NOMO-1 treated with dmso at 0.1 percent for 144 hours (cell line): ENCODE measurements around the gene CHRNA4.

Source experiments
- DNase-seq: peaks from one replicate; lab custom pipeline; 2025; ENCODE audit not compliant: unreplicated experiment; lab: John Stamatoyannopoulos, UW

The CHRNA4 gene

DNA sequence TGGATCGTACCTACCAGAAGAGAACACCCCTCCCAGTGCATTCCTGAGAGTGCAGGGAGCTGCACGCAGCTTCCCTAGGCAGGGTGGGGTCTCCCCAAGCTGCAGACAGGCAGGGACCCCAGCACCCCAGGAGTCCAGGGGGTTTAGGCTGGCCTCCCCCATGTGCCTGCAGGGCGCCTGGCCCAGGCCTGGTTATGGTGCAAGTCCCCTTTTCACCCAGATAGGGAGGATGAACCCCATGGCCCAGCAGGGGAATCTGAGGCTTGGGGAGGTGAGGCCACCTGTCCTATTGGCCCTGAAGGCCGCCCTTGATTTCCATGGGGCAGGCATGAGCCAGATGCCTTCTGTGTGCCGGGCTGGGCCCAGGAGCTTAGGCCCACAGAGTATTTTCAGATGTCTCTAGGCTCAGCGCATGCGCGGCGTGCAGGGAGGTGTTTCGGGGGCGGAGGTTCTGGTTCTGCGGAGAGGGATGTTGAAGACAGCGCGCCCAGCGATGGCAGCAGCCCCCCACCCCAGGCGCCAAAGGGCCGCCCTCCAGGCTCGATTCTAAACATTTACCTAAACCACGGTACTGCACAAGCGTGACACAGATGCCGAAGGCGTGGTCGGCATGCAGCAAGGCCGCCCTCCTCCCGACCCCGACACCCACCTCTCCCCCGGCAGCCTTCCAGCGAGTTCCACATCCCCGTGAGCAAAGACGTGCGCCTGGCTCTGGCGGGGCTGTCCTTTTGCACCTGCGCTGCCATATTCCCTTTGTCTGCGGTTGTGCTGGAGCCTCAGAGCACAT is 38.8 kb downstream of the CHRNA4 start:
- DNase-seq, result no peak

DNA sequence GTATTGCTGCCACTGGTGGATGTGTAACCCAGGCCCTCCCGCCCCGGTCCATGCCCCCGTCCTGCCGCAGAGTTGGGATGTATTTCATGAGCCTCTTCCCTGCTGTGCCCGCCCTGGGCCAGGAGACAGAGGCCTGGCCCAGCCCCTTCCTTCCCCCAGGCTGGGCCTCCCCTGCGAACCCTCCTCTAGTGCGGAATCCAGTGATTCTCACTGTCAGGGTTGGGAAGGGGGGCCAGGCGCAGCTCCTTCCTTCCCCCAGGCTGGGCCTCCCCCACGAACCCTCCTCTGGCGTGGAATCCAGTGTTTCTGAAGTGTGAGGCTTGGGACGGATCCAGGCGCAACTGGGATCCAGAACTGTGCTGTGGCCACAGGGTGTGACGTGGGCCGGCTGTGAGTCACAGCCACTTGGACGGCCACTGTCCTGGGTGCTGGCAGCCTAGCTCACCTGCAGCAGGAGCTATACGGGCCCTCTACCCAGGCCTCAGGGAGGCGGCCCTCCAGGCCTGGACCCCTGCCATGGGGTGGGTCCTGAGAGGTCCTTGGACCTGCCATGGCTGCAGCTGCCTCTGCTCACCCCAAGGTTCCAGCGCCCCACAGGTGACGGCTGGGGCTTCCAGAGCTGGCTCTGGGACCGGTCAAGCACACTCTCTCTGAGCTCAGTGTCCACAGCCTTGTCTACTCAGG is 39.9 kb downstream of the CHRNA4 start:
- DNase-seq, result no peak

DNA sequence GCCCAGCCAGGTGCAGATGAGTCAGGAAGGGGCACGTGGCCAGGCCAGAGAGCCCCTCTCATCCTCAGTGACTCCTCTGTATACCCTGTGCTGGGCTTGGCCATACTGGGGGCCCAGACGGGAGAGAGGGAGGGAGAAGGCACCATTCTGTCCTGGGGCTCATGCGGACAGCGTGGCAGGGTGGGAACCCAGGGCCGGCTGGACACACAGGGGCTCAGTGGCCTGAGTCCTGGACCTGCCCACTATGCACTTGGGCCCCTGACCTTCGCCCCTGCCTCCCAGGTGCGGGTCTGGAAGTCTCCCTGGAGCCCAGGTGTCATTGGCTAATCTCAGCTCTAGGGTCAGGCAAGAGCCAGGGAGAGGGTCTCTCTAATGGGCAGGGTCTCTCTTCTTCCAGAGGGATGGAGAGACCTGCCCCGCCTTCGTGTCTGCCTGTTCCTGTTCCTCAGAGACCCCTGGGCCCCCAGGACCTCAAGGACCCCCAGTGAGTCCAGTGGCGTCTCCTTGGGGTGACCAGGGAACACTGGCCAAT is 40.5 kb downstream of the CHRNA4 start:
- no peak for DNase-seq

DNA sequence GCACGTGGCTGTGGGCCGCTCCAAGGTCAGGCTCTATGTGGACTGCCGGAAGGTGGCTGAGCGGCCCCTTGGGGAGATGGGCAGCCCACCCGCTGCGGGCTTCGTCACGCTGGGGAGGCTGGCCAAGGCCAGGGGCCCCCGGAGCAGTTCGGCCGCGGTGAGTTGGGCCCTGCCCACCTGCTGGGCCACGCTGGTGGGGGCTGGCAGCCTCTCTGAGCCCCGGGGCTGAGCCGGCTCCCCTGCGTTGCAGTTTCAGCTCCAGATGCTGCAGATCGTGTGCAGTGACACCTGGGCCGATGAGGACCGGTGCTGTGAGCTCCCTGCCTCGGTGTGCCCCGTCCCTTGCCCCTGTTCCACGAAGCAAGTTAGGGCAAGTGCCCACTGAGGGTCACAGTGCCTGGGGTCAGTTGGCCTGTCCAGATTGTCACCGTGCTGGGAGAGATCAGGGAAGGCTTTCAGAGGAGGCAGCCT is 41.1 kb downstream of the CHRNA4 start:
- DNase-seq, result no peak

DNA sequence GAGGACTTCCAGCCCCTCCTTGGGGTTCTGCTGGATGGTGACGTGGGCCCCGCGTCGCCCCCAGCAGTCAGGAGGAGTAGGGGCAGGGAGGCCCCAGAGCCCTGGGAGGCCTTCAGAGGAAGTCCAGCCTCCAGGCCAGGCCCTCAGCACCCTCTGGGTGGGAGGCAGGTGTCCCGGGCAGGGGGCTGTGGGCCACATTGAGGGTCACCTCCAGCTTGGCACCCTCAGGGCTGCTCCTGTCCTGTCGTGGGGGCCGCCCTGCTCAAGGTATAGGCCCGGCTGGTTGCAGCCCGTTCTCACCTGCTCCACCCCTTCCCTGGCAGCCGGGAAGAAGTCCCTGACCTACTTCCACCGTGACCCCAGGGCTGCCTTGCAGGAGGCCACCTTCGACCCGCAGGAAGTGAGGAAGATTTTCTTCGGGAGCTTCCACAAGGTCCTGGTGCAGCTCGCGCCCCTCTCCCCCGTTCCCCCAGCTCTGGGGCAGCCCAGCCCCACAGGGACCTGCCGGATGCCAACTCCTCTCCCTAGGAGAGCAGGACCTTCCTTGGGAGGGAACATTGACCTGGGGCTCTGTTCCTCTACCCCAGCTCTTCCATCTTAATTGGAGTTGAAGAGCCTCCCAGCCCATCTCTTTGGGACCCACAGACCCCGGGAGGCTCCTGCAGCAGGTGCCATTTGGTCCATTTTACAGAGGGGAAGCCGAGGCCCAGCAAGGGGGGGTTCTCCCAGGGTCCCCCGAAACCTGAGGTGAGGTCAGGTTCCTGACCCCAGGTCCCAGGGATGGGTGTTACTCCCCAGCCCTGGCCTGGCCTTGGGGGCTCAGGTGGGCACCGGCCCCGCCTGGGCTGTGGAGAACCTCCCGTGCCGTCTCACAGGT is 41.7 kb downstream of the CHRNA4 start:
- DNase-seq, result no peak

DNA sequence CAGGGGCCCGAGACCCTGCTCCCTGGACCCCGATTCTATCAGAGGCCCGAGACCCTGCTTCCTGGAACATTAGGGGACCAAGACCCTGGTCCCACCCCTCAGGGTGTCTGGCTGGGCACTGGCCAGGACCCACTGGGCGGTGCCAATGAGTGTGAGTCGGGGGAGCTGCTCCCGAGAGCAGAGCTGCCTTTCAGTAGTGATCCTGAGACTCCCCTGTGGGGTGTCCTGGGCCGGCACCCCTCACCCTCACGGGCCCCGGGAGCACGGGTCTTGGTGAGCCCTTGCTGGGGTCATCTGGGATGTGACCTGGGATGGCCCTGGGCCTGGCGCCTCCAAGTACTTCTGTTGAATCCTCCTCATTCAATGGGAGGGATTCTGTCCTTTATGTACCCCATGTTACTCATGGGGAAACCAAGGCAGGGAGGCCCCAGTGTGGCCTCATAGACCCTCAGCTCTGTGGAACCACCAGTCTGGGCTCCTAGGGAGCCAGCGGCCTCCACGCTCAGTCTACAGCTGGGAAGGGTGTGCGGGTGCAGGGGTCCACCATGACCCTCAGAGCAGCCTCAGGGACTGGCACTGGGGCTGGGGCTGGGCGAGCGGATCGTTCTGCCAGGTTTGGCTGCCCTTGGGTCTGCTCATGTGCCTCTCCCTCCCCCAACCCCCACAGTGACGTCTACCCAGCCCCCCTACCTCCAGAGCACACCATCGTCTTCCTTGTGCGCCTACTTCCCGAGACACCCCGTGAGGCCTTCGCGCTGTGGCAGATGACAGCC is 42.6 kb downstream of the CHRNA4 start:
- no peak for DNase-seq

DNA sequence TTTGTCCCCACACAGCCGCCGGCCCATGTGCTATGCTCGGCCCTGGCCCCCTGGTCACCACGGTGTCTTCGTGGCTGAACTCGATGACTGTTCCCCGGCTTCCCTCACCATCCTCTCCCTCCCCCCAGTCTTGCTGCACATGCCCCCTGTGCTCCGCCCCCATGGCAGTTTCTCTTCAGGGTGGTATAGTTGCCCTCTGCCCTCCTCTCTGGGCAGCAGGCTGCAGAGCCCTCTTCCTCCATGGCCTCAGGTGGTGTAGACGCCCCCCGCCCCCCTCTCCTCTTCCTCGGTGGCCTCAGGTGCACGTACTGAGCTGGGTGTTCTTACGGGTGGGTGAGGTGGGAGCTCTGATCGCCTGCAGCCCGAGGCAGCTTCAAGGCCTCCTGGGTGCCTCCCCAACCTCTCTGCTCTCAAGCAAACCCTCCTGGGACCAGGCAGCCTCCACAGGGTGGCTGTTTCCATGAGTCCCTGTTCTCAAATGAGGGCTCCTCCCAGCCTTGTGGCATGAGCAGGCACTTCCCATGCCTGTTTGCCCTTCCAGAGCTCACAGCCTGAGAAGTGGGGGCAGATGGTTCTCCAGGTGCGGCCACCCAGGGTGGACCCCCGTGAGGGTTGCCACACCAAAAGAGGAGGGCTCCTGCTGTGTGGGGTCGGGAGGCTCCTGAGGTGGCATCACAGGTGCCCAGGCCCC is 43.4 kb downstream of the CHRNA4 start:
- DNase-seq, result no peak

DNA sequence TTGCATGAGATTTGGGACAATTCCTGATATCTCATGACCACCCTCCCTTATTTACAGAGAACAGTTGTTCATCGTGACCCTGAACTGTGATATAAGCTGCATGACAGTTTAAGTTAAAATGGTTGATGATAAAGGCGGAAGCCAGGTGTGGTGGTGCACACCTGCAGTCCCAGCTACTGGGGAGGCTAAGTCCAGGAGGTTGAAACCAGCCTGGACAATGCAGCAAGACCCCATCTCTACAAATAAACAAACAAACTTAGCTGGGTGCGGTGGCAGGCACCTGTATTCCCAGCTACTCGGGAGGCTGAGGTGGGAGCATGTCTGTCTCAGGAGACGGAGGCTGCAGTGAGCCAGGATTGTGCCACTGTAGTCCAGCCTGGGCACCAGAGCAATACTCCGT is 44.1 kb downstream of the CHRNA4 start:
- DNase-seq, result no peak

DNA sequence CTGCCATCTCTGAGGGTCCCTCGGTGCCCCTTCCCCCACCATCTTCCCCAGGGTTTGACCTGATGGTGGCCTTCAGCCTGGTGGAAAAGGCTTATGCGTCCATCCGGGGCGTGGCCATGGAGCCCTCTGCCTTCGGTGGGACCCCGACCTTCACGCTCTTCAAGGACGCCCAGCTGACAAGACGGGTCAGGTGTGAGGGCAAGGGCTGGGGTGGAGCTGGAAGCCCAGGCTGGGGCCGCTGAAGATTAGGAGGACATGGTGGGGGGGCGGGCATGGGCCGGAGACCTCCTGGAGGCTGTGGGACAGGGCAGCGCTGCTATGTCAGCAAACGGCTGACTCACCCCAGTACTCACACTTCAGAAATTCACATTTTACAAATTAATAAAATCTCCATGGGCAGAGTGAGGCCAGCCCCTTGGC is 44.6 kb downstream of the CHRNA4 start:
- no peak for DNase-seq

DNA sequence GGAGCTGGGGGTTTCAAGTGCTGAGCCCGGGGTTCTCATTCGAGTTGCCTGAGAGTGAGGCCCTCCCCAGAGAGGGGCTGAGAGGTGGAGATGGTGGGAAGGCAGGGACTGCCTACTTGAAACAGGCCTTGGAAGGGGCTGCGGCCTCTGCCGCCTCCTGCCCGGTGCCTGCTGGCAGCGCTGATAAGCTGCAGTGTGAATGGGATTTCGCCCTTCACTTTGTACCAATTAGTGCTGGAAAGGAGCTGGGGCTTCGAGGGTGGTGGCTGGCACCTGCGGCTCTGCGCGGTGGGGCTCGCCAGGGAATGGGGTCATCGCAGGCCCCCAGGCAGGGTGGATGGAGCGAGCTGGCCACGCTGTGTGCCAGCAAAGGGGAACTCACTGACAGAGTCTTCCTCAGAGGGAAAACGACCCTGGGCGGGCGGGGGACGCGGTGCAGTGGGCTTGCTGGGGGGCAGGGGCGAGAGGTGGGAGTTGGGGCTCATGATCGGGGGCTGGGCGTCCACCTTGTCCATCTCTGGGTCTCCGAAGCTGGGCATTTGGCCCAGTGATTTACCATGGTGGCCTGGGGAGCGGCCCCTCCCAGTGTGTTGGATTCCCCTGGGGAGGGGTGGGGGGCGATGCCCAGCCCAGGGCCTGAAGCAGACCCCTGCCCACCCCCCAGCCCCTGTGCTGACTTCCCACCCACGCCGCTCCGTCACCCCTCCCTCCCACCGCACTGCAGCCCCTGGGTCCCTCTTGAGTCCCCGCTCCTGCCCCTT is 45.2 kb downstream of the CHRNA4 start:
- no peak for DNase-seq

DNA sequence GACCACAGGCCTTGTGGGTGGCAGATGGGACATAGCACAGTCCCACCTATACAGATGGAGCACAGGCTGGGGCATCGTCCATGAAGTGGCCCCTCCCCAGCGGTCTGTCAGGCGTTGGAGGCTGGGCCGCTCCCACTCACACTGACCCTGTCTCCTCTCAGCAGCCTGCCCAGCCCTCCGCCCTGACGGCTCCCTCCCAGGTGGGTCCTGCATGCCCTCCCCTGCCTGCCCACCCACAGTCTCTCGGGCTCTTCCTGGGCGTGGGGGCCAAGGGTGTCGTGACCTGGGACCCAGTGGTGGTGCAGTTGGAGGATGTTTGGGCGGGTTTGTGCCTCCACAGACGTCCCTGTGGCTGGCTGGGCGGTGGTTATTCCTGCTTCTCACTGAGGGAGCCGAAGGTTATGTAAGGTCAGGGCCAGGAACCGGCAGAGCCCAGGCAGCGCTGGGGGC is 45.9 kb downstream of the CHRNA4 start:
- no peak for DNase-seq

DNA sequence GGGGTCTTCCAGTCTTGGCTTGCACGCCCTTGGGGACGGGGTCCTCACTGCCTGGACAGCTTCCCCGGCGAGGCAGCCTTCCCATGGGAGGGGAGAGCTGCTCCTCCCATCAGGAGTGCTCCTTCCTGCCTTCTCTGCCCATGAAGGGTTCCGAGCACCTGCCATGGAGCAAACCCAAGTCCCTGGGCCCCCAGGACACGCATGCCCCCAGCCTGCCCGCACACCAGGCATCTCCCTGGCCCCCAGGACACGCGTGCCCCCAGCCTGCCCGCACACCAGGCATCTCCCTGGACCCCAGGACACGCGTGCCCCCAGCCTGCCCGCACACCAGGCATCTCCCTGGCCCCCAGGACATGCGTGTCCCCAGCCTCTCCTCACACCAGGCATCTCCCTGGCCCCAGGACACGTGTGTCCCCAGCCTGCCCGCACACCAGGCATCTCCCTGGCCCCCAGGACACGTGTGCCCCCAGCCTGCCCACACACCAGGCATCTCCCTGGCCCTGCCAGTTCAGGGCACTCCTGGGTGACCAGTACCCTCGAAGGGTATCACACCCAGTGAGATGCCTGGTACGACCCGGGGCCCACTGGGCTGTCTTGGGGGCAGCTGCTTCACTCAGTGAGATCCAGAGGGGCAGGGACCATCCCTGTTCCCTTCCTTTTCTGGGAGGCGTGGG is 46.4 kb downstream of the CHRNA4 start:
- no peak for DNase-seq

DNA sequence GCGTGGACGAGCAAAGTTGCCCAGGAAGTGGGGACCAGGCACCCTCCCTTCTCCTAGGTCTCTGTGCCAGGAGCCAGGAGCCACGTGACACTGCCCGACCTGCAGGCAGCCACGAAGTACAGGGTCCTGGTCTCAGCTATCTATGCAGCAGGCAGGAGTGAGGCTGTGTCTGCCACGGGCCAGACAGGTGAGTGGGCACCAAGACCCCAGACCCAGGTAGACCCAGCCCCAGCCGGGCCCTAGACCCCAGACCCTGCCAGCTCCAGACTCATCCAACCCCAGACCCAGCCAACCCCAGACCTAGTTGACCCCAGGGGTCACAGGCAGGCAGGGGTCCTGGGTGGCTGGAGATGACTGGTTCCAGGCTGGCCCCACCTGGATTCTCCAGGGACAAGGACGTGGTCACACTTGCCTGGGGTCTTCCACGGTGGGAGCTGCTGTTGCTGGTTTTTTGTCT is 47.1 kb downstream of the CHRNA4 start:
- DNase-seq, result no peak

DNA sequence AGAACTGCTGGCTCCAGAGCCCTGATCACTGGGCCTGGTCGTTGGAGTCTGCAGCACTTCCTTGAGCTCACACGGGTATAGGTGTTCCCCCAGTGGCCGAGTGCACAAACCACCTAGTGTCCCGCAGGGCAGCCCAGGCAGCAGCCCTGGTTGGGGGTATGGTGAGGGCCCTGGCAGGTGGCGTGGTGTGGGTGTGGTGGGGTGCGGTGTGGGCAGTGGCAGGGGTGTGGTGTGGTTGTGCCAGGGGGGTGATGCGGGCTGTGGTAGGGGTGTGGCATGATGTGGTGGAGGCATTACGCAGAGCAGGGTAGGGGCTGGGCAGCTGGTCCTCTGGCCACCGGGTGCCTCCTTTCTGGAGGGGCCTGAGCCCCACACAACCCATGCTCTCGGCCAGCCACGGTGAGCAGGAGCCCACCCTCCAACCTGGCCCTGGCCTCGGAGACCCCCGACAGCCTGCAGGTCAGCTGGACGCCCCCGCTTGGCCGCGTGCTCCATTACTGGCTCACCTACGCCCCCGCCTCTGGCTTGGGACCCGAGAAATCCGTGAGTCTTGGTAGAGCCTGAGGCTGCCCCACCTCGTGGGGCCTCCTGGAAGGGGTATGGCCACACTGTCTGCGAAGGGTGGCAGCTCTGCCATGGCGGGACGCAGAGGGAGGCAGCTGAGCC is 47.7 kb downstream of the CHRNA4 start:
- DNase-seq, result no peak

DNA sequence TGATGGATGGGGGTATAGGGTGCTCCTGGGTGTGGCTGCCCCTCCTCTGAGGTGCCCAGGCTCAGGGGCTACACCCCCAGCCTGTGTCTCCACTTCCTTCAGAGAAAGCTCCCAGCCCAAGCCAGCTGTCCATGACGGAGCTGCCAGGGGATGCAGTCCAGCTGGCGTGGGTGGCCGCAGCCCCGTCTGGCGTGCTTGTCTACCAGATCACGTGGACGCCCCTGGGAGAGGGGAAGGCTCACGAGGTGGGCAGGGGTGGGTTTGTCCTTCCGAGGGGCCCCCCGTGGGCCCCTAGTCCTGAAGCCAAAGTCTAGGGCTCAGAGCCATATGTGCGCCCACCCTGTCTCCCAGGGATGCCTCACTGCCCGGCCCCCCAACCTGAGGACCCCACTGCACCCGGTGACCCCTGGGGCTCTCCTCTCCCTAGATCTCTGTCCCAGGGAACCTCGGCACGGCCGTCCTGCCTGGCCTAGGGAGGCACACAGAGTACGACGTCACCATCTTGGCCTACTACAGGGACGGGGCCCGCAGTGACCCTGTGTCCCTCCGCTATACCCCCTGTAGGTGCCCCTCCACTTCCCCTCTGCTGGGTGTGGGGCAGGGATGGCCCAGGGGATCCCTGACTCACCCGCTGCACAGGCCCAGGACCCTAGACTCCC is 48.3 kb downstream of the CHRNA4 start:
- DNase-seq, result no peak

DNA sequence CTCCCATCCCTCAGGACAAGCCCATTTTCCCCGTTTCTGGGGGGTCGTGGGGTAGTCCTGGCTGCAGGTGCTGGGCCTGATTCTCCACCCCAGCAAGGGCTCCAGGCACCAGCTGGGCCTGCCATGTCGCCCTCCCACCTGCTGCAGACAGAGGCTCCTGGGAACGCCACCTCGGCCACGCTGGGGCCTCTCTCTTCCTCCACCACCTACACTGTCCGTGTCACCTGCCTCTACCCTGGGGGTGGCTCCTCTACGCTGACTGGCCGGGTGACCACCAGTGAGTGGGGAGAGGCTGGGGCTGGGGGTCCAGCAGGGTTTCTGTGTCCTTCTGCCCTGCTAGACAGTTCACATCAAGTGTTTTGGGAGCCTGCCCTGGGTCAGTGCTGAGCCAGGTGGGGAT is 48.9 kb downstream of the CHRNA4 start:
- DNase-seq, result no peak

DNA sequence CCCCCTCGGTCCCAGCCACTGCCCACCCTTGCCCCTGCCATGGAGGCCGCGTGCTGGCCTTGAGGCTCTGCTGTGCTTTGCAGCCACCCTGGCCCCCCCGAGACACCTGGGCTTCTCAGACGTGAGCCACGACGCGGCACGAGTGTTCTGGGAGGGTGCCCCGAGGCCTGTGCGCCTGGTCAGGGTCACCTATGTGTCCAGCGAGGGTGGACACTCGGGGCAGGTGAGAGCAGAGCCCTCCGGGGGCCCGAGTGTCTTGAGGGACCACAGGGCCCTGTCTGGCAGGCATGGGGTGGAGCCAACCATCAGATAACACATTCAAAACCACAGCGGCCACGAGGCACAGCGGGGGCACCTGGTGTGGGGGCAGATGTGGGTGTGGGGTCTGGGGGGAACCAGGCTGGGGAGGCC is 49.3 kb downstream of the CHRNA4 start:
- no peak for DNase-seq
